Neural cell (in vitro differentiated cells): ENCODE measurements around the gene BICRAL. TPM values are rescaled to one million over a fixed set of nuclear protein-coding genes. Genes with fewer than 3 reads are reported as not detected.

Experiments
- H2AFZ ChIP-seq: fragments of 200-600, 300-800 bp; sonication (generic), shearing (Covaris generic); 2 replicates; pipeline ENCODE4 v1.6.0; 2014; ENCODE audit warnings: low read depth, mild to moderate bottlenecking, antibody characterized with exemption, low read length, moderate library complexity
- H3F3A ChIP-seq: fragments of 200-600 bp; shearing (Covaris generic); 2 replicates; pipeline ENCODE4 v1.6.1; 2016; ENCODE audit warnings: mild to moderate bottlenecking, moderate library complexity, mixed read lengths, antibody characterized with exemption, low read length; ENCODE audit not compliant: insufficient read depth, poor library complexity, severe bottlenecking
- H3K27ac ChIP-seq: fragments of 200-600, 300-800 bp; sonication (generic), shearing (Covaris generic); 2 replicates; pipeline ENCODE4 v1.5.1; 2014; ENCODE audit warnings: mild to moderate bottlenecking, low read length, moderate library complexity
- H3K27me3 ChIP-seq: fragments of 300-800, 200-600 bp; sonication (generic), shearing (Covaris generic); 2 replicates; pipeline ENCODE4 v1.6.0; 2014; ENCODE audit warnings: mild to moderate bottlenecking, low read depth, low read length, moderate library complexity; ENCODE audit not compliant: insufficient read depth
- H3K36me3 ChIP-seq: fragments of 300-800, 200-600 bp; sonication (generic), shearing (Covaris generic); 2 replicates; pipeline ENCODE4 v1.5.1; 2014; ENCODE audit warnings: mild to moderate bottlenecking, antibody characterized with exemption, low read length, moderate library complexity; ENCODE audit not compliant: insufficient read depth
- H3K4me2 ChIP-seq: fragments of 300-800, 200-600 bp; sonication (generic), shearing (Covaris generic); 2 replicates; pipeline ENCODE4 v1.6.0; 2014; ENCODE audit warnings: mild to moderate bottlenecking, low read length
- H3K4me3 ChIP-seq: fragments of 300-800, 200-600 bp; sonication (generic), shearing (Covaris generic); 2 replicates; pipeline ENCODE4 v1.5.1; 2014; ENCODE audit warnings: mild to moderate bottlenecking, low read length, moderate library complexity
- H3K79me2 ChIP-seq: fragments of 200-600 bp; shearing (Covaris generic); replicated peaks from 2 replicates; pipeline ENCODE4 v1.6.0; 2014; ENCODE audit warnings: mild to moderate bottlenecking, low read length, moderate library complexity; ENCODE audit not compliant: insufficient read depth
- H3K9ac ChIP-seq: fragments of 300-800, 200-600 bp; sonication (generic), shearing (Covaris generic); 2 replicates; pipeline ENCODE4 v1.6.1; 2016; ENCODE audit warnings: mild to moderate bottlenecking, low read length, mixed read lengths
- H3K9me2 ChIP-seq: fragments of 200-600 bp; shearing (Covaris generic); 2 replicates; pipeline ENCODE4 v1.6.1; 2016; ENCODE audit warnings: mild to moderate bottlenecking, low read length, mixed read lengths; ENCODE audit not compliant: insufficient read depth
- H3K9me3 ChIP-seq: fragments of 200-600, 300-800 bp; sonication (generic), shearing (Covaris generic); 2 replicates; pipeline ENCODE4 v1.6.1; 2016; ENCODE audit warnings: mild to moderate bottlenecking, mixed run types, low read length, moderate library complexity, mixed read lengths
- H4K20me1 ChIP-seq: fragments of 200-600 bp; shearing (Covaris generic); 2 replicates; pipeline ENCODE4 v1.6.1; 2016; ENCODE audit warnings: mild to moderate bottlenecking, mixed run types; ENCODE audit not compliant: insufficient read depth
- EZH2 ChIP-seq: fragments of 200-600, 300-800 bp; shearing (Covaris generic), sonication (generic); IDR thresholded peaks from 2 replicates; pipeline ENCODE4 v1.6.1; 2014; ENCODE audit warnings: antibody characterized with exemption, low read length, borderline replicate concordance, mild to moderate bottlenecking; ENCODE audit not compliant: insufficient read depth, poor library complexity, severe bottlenecking
- MXI1 ChIP-seq: fragments of 450-650 bp; conservative IDR thresholded peaks from 2 replicates; pipeline ENCODE4 v1.6.1; 2014; ENCODE audit warnings: antibody characterized with exemption, mild to moderate bottlenecking; ENCODE audit not compliant: poor library complexity, severe bottlenecking
- RAD21 ChIP-seq: fragments of 450-650 bp; conservative IDR thresholded peaks from 2 replicates; pipeline ENCODE4 v1.6.1; 2014; ENCODE audit warnings: antibody characterized with exemption, mild to moderate bottlenecking, moderate library complexity
- SMC3 ChIP-seq: fragments of 450-650 bp; conservative IDR thresholded peaks from 2 replicates; pipeline ENCODE4 v1.6.1; 2014; ENCODE audit warnings: antibody characterized with exemption, mild to moderate bottlenecking, moderate library complexity; ENCODE audit not compliant: poor library complexity
- TAF1 ChIP-seq: IDR thresholded peaks from 2 replicates; pipeline ENCODE4 v1.6.1; 2012; ENCODE audit warnings: low read depth
- polyA plus RNA-seq: library from polyadenylated mRNA; depleted of rRNA; stranded (reverse); fragments of >200 nt; gene quantifications from 2 replicates; pipeline ENCODE4 v1.2.3, GENCODE V29; 2014
- TF ChIP-seq, protein P1 (sequence below): fragments of 450-650 bp; IDR thresholded peaks from 2 replicates; pipeline ENCODE4 v1.5.1; 2014; ENCODE audit warnings: antibody characterized with exemption, mild to moderate bottlenecking, moderate library complexity; ENCODE audit not compliant: poor library complexity, severe bottlenecking
- TF ChIP-seq, protein P2 (sequence below): IDR thresholded peaks from 2 replicates; pipeline ENCODE4 v1.6.1; 2012; ENCODE audit warnings: borderline replicate concordance

Gene BICRAL
- polyA plus RNA-seq, 1 donor from 2014 or later: 6.7 TPM

DNA sequence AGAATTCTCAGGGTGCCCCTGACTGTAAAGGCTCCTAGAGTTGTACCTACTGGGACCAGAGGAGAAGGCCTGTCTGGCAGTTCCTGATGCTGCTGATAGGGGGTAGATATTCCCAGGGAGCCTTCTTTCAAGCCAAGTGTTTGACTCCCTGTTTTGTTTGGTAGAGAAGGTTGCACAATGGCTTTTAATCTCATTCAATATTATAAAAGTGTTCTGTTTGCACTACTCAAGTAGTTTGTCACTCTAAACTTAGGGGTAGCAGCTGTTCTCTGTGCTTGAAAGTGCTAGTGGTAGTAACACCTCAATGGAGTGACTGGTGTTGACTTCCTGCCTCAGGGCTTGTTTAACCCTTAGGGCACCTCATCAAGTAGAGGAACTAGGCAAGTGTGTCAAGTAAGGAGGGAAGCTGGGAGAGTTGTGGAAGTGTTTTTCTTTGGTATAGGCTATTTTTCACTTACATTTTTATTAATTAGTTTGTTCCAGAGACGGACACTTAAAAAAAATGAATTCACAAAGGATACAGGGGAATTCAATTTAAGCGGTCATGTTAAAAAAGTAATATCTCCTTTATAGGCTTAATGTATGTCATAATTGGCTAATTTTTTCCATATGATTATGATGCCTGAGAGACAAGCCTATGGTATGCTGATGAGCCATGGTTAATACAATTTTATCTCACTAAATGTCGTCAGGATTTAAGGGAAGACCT lies 38.1 kb downstream of the BICRAL start:
- Histone ChIP-seq H3K36me3 (no peaks in the 10 kb centered on the region), H3K4me3 (no peak overlapping the region), H4K20me1 (no peaks in the 10 kb centered on the region), H3K4me2 (no peak overlapping the region), H2AFZ (no peak overlapping the region), H3K9me3 (no peaks in the 10 kb centered on the region), H3K27me3 (no peaks in the 10 kb centered on the region), H3K9ac (no peak overlapping the region), H3F3A (no peaks in the 10 kb centered on the region), H3K27ac (no peak overlapping the region), H3K79me2 (no peaks in the 10 kb centered on the region), H3K9me2 (no peaks in the 10 kb centered on the region)
- TF ChIP-seq, protein P1, sequence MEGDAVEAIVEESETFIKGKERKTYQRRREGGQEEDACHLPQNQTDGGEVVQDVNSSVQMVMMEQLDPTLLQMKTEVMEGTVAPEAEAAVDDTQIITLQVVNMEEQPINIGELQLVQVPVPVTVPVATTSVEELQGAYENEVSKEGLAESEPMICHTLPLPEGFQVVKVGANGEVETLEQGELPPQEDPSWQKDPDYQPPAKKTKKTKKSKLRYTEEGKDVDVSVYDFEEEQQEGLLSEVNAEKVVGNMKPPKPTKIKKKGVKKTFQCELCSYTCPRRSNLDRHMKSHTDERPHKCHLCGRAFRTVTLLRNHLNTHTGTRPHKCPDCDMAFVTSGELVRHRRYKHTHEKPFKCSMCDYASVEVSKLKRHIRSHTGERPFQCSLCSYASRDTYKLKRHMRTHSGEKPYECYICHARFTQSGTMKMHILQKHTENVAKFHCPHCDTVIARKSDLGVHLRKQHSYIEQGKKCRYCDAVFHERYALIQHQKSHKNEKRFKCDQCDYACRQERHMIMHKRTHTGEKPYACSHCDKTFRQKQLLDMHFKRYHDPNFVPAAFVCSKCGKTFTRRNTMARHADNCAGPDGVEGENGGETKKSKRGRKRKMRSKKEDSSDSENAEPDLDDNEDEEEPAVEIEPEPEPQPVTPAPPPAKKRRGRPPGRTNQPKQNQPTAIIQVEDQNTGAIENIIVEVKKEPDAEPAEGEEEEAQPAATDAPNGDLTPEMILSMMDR: no peak
- TF ChIP-seq EZH2 (no peak), RAD21 (no peak), MXI1 (no peak)
- TF ChIP-seq, protein P2, sequence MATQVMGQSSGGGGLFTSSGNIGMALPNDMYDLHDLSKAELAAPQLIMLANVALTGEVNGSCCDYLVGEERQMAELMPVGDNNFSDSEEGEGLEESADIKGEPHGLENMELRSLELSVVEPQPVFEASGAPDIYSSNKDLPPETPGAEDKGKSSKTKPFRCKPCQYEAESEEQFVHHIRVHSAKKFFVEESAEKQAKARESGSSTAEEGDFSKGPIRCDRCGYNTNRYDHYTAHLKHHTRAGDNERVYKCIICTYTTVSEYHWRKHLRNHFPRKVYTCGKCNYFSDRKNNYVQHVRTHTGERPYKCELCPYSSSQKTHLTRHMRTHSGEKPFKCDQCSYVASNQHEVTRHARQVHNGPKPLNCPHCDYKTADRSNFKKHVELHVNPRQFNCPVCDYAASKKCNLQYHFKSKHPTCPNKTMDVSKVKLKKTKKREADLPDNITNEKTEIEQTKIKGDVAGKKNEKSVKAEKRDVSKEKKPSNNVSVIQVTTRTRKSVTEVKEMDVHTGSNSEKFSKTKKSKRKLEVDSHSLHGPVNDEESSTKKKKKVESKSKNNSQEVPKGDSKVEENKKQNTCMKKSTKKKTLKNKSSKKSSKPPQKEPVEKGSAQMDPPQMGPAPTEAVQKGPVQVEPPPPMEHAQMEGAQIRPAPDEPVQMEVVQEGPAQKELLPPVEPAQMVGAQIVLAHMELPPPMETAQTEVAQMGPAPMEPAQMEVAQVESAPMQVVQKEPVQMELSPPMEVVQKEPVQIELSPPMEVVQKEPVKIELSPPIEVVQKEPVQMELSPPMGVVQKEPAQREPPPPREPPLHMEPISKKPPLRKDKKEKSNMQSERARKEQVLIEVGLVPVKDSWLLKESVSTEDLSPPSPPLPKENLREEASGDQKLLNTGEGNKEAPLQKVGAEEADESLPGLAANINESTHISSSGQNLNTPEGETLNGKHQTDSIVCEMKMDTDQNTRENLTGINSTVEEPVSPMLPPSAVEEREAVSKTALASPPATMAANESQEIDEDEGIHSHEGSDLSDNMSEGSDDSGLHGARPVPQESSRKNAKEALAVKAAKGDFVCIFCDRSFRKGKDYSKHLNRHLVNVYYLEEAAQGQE: no peak

DNA sequence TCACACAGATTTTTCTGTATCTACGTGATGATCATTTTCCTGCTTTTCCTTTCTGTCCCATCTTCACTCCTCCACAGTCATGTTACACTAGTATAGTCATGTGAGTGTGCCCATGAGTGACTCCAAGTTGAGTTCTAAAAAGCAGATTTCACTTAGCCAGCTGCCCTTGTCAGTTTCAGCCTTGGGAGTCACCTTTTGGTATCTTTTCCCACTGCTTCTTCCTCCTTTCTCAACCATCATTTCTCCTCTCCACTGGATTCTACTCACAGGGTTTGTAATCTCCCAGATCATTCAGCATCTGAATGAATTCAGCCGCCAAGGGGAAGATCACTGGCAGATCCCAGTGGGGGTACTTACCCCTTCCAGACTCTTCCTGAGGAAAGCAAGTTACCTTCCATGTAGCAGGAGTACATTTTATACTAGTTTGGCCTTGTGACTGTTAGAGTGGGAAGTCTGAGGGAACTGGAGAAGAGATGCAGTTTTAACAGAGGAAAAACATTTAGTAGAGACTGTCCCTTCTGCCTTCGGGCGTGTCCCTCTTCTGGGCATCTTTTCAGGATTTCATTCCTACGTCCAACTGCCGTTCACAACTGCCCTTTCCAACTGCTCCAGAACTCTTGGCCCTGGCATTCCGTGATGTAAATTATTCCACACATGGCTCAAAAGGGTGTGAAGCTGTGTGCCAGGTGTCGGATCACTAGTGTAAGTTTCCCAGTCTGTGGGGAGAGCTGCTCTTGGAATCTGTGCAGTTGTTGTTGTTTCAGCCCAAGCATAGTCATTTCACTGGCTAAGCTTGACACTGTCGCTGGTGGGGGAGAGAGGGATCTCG lies 38.9 kb downstream of the BICRAL start:
- no peak overlapping the region for H3K4me3 ChIP-seq
- no peak overlapping the region for H3K27ac ChIP-seq
- no peaks in the 10 kb centered on the region for H4K20me1 ChIP-seq
- no peaks in the 10 kb centered on the region for H3K36me3 ChIP-seq
- no peak overlapping the region for H3K9ac ChIP-seq
- TF ChIP-seq EZH2: no peak
- TF ChIP-seq RAD21: no peak
- TF ChIP-seq TAF1: no peak
- TF ChIP-seq SMC3: no peak
- H3K9me2 ChIP-seq: no peaks in the 10 kb centered on the region
- no peaks in the 10 kb centered on the region for H3K9me3 ChIP-seq
- H3K4me2 ChIP-seq: no peak overlapping the region
- H3F3A ChIP-seq: no peaks in the 10 kb centered on the region
- H2AFZ ChIP-seq: no peak overlapping the region
- no peaks in the 10 kb centered on the region for H3K79me2 ChIP-seq
- H3K27me3 ChIP-seq: no peaks in the 10 kb centered on the region
